Mesenteric fat pad (tissue), 1 donor: ENCODE measurements around the gene PDPK1. TPM values are rescaled to one million over a fixed set of nuclear protein-coding genes. Genes with fewer than 3 reads are reported as not detected.
"Not testable (repeated sequence)": the region's sequence is repeated elsewhere in the genome, so short reads cannot be mapped to it uniquely, and the experiment has no call there.

ENCODE experiments used
- DNase-seq: peaks from one replicate; pipeline ENCODE4 v3.0.0-alpha.2; 2020; ENCODE audit warnings: low spot score
- total RNA-seq: library from RNA; stranded (reverse); fragmentation: NEBNext Ultra II Directional; extraction: Animal tissue kit (Norgen Biotek cat#: 25700); gene quantifications from one replicate; pipeline ENCODE4 v1.2.1, GENCODE V29; 2021
- donor health status: DM: yes; HTN: yes; CAD: no.

The PDPK1 gene
- total RNA-seq, 1 donor from 2014 or later, result 43.0 TPM

DNA sequence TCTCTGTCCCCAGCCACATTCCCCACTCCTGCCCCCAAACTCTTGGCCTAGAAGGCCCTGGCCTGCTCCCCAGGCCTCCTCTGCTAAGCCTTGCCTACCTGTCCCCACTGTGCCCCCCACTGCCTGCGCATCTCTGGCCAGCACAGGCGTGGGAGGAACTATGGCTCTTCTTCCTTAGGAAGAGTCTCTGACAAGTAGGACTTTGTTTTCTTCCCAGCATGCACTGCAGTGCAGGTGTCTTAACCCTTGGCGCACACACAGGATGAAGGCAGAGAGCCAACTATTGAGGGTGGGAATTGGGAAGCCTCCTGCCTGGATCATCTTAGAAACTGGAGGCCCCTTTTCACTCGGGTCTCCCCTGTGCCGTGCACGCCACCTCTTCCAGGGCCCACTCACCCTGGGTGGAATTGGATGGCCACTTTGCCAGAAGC is 14.0 kb upstream of the PDPK1 start:
- no peak for DNase-seq

DNA sequence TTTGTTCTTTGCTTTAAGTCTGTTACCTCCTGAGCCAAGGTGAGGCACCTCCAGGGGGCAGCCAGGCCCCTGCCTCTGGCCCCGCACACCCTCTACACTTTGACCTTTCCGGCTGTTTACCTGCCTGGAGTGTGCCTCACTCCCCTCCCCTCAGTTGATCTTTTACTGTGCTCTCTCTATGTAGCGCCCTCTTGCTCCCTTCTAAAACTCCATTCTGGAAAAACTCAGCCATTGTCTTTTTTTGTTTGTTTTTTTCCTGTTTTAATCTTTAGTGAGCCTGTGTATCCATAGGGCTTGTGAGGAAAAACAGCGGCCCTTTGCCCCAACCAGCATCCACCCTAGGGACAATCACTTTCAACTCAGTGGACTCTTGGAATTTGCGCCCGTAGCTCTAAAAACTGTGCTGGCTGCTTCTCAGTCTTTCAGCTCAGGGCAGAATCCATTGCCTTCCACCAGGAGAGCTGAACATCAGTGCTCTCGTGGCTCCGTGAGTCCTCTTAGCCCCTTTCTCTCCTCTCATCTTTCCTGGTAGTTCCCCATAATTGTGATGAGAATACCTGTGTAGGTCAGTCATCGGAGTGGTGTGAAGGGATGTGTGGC is 13.4 kb upstream of the PDPK1 start:
- no peak for DNase-seq

DNA sequence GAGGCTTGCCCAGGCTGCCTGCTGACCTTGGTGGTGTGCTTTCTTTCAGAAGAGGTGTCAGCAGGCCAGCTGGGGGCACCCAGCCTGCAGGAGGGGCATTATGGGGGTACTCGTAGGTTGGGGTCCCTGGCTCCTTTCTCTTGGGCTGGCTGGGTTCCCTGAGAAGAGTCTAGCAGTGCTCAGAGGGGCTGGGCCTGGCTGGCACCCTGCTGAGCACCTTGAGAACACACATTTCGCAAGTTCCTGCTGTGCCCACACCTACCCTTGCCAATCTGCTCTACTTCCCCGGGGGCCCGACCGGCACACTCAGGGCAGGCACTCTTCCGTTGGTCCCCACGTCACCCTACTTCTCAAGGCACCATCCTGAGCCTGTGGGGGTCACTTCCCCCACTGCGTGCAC is 11.7 kb upstream of the PDPK1 start:
- DNase-seq, result no peak

DNA sequence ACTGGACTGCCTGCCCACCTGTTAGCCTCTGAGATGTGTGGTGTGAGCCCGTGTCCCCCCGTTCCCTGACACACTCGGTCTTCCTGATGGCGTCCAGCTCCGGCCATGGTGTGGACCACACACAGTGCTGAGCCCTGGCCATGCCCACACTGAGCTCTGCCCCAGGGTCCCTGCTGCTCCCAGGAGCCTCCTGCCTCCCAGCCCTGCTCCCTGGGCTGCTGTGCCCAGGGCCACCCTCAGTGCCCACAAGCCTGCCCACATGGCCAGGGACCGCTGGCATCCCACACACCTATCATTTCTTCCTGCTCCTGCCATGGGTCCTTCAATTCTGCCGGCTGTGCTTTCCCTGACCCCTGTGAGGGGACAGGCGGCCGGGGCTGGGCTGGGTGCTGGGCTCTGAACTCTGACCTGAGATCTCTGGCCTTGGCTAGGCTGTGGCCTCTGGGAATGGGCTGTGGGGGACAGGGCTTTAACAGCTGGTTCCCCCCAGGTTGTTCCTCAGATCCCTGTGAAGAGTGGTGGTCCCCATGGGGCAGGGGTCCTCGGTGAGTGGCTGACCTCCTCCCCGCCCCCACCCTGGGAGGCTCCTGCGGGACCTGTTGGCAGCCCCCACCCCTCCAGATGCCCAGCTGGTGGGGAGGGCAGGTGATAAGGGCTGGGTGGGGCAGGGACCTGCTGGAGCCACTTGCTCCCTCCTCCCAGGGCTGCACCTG is 10.6 kb upstream of the PDPK1 start:
- peak; percentile 86 for DNase-seq

DNA sequence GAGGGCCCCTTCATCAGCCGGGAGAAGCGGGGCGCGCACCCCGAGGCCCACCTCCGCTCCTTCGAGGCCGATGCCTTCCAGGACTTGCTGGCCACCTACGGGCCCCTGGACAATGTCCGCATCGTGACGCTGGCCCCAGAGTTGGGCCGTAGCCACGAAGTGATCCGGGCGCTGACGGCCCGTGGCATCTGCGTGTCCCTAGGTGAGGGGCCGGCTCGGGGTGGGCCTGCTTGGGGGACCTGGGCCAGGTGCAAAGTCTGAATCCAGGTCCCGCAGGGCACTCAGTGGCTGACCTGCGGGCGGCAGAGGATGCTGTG is 10.1 kb upstream of the PDPK1 start:
- DNase-seq, result no peak

DNA sequence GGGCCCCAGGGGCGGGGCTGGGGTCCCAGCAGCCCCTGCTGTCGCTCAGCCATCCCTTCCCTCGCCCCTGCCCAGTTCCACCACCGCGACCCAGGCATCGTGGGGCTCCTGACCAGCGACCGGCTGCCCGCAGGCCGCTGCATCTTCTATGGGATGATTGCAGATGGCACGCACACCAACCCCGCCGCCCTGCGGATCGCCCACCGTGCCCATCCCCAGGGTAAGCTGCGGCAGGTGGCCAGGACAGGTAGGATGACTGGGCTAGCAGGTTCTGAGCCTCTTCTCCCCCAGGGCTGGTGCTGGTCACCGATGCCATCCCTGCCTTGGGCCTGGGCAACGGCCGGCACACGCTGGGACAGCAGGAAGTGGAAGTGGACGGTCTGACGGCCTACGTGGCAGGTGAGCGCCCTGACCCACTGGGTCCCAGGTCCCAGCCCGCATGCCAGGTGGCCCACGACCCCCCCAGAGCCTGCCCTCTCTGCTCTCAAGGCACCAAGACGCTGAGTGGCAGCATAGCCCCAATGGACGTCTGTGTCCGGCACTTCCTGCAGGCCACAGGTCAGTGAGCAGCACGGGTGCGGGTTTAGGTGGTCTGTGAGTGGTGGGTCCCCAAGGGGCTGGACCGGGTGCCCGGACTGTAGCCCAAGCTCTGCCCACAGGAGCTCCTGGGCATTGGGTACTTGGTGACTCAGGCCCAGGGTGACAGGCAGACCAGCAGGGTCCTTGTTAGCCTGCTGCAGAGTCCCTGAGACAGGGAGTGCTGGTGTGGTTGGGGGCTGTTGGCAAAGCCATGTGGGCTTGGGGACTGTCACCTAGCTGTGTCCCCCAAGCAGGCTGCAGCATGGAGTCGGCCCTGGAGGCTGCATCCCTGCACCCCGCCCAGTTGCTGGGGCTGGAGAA is 9.4 kb upstream of the PDPK1 start:
- no peak for DNase-seq

DNA sequence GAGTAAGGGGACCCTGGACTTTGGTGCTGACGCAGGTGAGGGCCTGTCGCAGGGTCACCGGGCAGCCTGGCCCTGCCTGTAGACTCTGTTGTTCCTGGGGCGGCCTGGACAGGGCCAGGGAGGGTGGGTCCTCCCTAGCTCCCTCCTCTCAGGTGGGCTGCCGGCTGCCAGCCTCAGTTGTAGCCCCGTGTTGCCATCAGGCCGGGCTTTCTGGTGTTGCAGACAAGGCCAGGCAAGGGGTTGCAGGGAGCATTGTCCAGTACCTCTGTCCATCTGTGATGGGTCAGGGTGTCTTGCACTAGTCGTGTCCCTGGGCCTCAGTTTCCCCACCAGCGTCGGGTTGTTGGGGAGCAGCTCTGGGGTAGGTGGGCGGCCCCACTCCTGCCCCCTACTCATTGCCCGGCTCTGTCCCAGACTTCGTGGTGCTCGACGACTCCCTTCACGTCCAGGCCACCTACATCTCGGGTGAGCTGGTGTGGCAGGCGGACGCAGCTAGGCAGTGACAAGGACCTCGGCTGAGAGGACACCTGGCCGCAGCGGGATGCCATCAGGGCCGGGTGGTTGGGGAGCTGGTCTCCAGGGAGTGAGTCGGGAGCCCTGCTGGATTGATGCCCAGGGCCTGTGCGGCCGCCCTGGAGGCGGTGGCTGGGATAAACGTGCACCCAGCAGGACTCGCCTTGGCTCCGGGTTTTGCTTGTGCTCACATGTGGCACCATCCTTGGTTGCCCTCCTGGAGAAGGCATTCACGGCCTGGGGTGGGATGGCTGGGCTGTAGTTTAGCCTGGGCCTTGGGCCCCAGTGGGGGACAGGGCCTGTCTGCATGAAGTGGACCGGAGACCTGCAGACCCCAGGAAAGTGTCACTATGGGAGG is 8.5 kb upstream of the PDPK1 start:
- peak; percentile 87 for DNase-seq

DNA sequence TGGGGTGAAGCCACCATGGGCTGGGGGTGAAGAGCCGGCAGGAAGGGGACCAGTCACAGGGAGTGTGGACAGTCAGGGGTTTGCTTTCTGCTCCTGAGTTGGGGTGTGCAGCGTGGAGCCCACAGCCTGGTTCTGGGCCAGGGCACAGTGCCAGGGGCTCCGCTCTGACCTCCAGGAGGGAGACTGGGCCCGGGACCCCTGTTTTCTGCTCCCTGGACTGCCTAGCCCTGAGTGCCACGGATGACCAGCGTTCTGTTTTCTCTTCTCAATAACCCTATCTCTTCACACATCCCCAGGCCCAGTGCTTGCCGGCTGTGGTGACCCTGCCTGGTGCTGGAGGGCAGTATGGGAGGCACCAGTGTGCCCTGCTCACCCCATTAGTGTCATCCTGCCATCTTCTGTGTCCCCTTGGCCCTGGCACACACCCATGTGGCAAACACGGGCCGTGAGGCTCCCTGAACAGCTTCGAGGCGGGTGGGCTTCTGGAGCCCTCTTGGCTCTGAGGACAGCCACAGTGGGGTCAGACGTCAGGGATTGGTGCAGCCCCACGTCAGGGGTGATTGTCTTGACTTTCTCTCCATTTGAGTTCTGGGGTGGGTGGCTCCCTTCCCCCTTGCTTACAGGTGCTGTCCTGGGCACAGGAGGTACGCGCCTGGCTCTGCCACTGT is 7.7 kb upstream of the PDPK1 start:
- DNase-seq, result peak; percentile 89

DNA sequence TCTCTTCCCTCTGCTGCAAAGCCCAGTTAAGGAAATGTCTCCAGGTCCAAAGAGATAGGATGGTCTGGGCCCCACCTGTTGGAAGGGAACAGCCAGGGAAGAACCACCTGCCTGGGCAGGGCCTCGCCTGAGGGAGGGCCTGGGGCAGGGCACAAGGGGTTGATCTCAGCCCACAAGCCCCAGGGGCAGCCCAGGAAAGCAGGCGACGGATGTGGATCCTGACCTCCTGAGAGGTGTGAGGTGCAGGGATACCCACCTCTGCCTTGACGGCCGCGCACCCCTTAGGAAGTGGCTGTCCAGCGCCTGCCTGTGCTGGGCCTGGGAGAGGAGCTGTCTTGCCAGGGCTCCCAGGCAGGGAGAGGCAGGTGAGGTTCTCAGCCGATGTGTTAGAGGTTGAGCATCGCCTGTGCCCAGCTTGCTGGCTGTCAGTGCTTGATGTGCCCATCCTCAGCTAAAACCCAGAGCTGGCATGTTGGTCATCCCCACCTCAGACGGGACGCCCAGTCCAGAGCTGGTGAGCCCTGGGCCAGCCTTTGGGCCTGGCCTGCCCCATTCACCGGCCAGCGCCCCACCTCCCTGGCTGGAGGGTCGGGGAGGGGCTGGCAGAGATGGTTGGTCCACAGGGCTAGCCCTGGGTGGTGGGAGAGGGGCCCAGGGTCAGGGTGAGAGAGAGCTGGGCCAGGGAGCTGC is 7.0 kb upstream of the PDPK1 start:
- peak; percentile 82 for DNase-seq

DNA sequence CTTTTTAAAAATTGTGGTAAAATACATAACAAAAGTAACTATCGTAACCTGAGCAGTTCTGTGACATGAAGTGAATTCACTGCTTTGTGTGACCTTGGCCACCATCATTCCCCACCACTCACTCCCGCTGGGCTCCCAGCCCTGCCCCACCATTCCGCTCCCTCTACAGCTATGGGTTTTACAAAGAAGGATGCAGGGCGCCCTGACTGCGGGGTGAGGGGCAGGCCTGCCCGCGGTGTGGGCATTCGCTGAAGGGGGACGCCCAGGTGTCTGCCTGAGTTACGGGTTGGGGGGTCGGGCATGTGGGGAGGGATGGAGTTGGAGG is 6.5 kb upstream of the PDPK1 start, which contains the start of gene CEMP1:
Gene CEMP1, minus strand, starts transcription at position 38 of the 325 bp plus-strand sequence. CDS start 335 bp downstream, outside the sequence.
- no peak for DNase-seq

DNA sequence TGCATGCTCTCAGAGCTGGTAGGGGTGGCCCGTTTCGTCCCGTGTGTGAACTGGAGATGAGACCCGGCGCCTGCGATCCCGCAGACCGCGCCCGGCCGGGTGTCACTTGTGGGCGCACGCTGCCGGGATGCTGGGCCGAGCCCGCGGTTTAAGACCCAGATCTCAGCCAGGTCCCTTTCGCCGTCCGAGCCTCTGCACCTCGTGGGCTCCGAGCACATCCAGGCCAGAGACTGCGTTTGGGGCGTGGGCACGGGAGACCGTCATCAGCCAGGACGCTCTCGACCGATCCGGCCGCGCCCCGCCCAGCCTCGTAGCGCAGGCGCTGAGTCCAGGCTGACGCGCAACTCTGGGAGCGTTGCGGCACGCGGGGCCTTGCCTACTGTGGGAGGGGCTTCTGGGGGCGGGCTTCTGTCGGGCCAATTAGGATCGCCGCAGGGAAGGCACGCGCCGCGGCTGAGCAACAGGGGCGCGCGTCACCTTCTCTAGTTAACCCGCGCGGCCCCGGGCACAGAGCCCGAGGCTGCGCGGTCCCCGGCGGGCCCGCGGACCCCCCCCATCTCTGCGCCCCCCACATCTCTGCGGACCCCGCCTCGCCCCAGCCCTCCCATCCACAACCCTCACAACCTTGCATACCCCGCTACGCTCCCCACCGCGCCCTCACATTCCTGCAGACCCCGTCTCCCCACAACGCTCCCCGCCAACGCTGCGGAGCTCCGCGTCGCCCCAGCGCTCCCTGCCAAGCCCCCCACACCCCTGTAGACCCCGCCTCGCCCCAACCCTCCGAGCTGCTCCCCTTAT is 5.9 kb upstream of the PDPK1 start:
- peak; percentile 100 for DNase-seq

DNA sequence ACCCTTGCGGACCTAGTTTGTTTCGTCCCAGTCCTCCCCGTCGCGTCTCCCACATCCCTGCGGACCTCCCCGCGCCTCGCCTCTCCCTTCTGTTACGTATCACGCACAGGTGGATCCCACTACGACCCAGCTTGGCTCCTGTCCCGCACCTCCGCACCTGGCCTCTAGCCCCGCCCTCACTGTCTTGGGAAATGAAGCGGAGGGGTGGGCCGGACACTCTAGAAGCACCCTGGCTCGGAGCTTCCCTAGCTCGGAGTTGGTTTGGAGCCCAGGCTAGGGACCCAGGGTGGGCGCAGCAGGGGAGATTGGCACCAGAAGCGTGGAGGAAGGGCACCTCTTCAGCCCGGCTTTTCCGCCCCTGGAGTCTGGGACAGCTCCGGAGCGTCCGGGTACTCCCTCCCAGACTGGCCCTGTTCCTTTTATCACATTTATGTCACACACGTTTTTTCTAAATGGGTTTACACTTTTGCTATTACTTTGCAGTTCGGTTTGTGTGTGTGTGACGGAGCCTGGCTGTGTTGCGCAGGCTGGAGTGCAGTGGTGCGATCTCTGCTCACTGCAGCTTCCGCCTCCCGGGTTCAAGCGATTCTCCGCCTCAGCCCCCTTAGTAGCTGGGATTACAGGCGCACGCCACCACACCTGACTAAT is 5.2 kb upstream of the PDPK1 start:
- peak; percentile 90 for DNase-seq

DNA sequence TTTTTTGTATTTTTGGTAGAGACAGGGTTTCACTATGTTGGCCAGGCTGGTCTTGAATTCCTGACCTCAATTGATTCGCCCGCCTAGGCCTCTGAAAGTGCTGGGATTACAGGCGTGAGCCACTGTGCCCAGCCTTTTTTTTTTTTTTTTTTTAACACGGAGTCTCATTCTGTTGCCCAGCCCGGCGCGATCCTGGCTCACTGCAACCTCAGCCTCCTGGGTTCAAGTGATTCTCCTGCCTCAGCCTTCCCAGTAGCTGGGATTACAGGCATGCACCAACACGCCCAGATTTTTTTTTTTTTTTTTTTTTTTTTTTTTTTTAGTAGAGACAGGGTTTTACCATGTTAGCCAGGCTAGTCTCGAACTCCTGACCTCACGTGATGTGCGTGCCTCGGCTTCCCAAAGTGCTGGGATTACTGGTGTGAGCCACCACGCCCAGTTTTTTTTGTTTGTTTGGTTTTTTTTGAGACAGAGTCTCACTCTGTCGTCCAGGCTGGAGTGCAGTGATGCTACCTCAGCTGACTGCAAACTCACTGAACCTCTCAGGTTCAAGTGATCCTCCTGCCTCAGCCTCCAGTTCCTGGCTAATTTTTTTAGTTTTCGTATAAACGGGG is 4.6 kb upstream of the PDPK1 start:
- not testable (repeated sequence) for DNase-seq

DNA sequence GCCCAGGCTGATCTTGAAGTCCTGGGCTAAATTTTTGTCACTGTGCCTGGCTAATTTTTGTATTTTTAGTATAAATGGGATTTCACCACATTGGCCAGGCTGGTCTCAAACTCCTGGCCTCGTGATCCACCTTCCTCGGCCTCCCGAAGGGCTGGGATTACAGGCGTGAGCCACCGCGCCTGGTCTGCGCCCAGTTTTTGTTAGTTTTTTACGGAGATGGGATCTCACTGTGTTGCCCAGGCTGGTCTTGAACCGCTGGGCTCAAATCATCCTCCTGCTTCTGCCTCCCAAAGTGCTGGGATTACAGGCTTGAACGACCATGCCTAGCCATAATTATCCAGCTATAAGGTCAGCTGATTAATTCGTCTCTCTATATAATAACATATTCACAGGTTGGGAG is 3.9 kb upstream of the PDPK1 start:
- no peak for DNase-seq

DNA sequence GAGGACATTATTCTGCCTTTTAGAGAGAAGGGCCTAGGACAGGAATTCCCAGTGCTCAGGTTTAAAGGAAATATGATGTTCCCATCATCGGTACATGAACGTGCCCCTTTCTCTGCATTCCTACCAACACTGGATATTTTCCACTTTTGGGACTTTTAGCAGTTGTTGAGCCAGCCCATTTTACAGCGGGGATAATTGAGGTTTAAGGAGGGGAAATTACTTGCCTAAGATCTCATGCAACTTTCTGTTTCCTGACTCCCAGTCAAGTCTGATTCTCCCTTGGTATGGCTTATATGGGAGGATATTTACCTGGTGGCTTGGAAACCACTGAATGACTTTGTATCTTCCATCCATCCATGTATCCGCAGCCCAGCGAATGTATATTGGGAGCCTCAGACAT is 3.5 kb upstream of the PDPK1 start:
- DNase-seq, result not testable (repeated sequence)

DNA sequence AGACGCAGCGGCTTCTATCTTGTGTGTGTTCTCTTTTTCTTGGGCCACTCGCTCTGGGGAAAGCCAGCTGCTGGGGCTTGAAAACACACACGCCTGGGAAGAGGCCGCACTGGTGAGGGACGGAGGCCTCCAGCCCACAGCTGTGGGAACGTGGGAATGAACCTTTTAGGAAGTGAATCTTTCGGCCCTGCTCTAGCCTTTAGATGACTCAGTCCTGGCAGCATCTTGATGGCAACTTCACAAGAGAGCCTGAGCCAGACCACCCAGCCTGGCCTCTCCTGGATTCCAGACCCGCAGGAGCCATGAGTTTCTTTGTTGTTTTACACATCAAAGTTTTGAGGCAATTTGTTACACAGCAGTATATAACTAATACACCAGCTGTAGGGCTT is 2.2 kb upstream of the PDPK1 start:
- DNase-seq, result no peak

DNA sequence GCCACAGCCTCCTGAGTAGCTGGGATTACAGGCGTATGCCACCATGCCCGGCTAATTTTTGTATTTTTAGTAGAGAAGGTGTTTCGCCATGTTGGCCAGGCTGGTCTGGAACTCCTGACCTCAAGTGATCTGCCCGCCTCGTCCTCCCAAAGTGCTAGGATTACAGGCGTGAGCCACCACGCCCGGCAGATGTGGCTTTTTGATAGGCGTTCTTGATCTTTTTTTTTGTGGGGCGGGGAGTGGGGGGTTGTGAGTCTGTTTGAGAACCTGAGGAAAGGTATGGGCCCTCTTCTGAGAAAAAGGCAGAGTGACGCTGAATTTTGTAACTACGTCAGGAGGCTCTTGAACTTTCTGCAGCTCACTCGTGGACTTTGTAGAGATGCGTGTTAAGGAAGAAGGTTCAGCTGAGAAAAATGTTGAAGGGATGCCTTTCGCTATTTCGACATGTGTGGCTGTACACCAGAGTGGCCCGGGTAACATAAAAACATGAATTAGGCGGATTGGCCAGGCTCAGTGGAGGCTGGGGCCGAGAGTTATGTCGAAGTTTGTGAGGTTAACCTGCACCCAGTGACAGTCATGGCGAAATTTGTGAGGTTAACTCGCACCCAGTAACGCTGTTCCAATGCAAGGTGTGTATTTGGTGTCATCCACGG is 1.5 kb downstream of the PDPK1 start:
- not testable (repeated sequence) for DNase-seq
